ENCODE data around the gene KBTBD4. TPM values are rescaled to one million over a fixed set of nuclear protein-coding genes. Genes with fewer than 3 reads are reported as not detected.

The KBTBD4 gene
- total RNA-seq, 1 experiment from 2014 or later: 15.9 TPM

- H4K8ac ChIP-seq (replicated peaks; ENCODE audit: insufficient read length, low read depth, low read length): no peak overlapping the region
- Mint-ChIP-seq H3K4me3 (no peak overlapping the region), H3K9me3 (no peaks in the 10 kb centered on the region), H3K4me1 (no peaks in the 10 kb centered on the region), H3K27ac (no peak overlapping the region), H3K36me3 (ENCODE audit: insufficient read depth in 1 of 3, low read depth in 3 of 3) (peaks cover 8 to 53% (median 16%) of the 10 kb centered on the region in 3 experiments; a peak in 6 of 7 replicates), H3K27me3 (ENCODE audit: low read depth) (no peaks in the 10 kb centered on the region)
- H2AFZ ChIP-seq (ENCODE audit: low read length): no peak overlapping the region
- no peak overlapping the region for H3K4ac ChIP-seq (ENCODE audit: low read depth, low read length)
- H2BK120ac ChIP-seq (ENCODE audit: low read depth, low read length, poor library complexity, severe bottlenecking): no peak overlapping the region
- no peaks in the 10 kb centered on the region for H3K23me2 ChIP-seq (ENCODE audit: insufficient read length, low read depth, low read length, poor library complexity, severe bottlenecking)
- TF ChIP-seq CTCF (conservative IDR thresholded peaks at IDR 0.05): no peak
- no peaks in the 10 kb centered on the region for H3K9me3 ChIP-seq (ENCODE audit: control insufficient read depth, low read depth, low read length)
- no peak overlapping the region for H3K56ac ChIP-seq (ENCODE audit: insufficient read length, low read depth, low read length)
- H3K27me3 ChIP-seq (ENCODE audit: insufficient read depth, low read length): no peaks in the 10 kb centered on the region
- H3K9ac ChIP-seq (ENCODE audit: extremely low read depth, insufficient read length, low read length): no peak overlapping the region
- no peaks in the 10 kb centered on the region for H3K4me1 ChIP-seq (ENCODE audit: insufficient read depth, low read length)
- no peaks in the 10 kb centered on the region for H3K79me2 ChIP-seq (ENCODE audit: insufficient read depth, low read length)
- no peak overlapping the region for H2BK20ac ChIP-seq (ENCODE audit: low read depth, low read length, poor library complexity, severe bottlenecking)
- no peak overlapping the region for H3K4me2 ChIP-seq (ENCODE audit: insufficient read depth, insufficient read length, low read length)
- no CpG with 5 or more reads among the region's 3 CpGs for WGBS (ENCODE audit: extremely low coverage, insufficient read length, low lambda C conversion rate)
- H3K27ac ChIP-seq (ENCODE audit: insufficient read length, low read depth, low read length): no peak overlapping the region
- H2BK5ac ChIP-seq (ENCODE audit: insufficient read length, low read length): no peak overlapping the region
- no peak overlapping the region for H3K18ac ChIP-seq (ENCODE audit: insufficient read length, low read depth, low read length)
- H3K79me1 ChIP-seq (ENCODE audit: insufficient read depth, low read depth, low read length, poor library complexity, severe bottlenecking): no peaks in the 10 kb centered on the region
- no peaks in the 10 kb centered on the region for H4K20me1 ChIP-seq (ENCODE audit: control insufficient read depth, insufficient read depth, insufficient read length)
- no peak for DNase-seq
- no peak overlapping the region for H3K23ac ChIP-seq (ENCODE audit: insufficient read length, low read depth, low read length)
- no peak overlapping the region for H4K5ac ChIP-seq (ENCODE audit: insufficient read length, low read depth, low read length)
- H3T11ph ChIP-seq (ENCODE audit: low read length): no peak overlapping the region
- no peak overlapping the region for H3K14ac ChIP-seq (ENCODE audit: insufficient read depth, low read length)
- H4K91ac ChIP-seq (ENCODE audit: insufficient read length, low read depth, low read length): no peak overlapping the region
- no peak overlapping the region for H2BK12ac ChIP-seq (ENCODE audit: insufficient read length, low read depth, low read length)
- H2BK15ac ChIP-seq (ENCODE audit: low read depth, low read length): no peak overlapping the region
- no peak overlapping the region for H2AK5ac ChIP-seq (ENCODE audit: insufficient read length, low read length)
Measured at GRCh38 chr11:47617417-47617809, 38.6 kb upstream of the KBTBD4 start.
